ENCODE results near the gene PVALEF. TPM values are rescaled to one million over a fixed set of nuclear protein-coding genes. Genes with fewer than 3 reads are reported as not detected.

PVALEF gene
- total RNA-seq, 4 donors from 2014 or later: not detected

- Histone ChIP-seq H3K4me3 (no peak overlapping the region), H3K27ac (no peak overlapping the region), H3K4me1 (no peaks in the 10 kb centered on the region), H3K27me3 (no peaks in the 10 kb centered on the region), H3K9me3 (no peaks in the 10 kb centered on the region), H3K36me3 (peaks cover 12% of the 10 kb centered on the region)
- TF ChIP-seq POLR2A (IDR thresholded peaks at IDR 0.05) (no peak), POLR2AphosphoS5 (IDR thresholded peaks at IDR 0.05) (no peak), CTCF (IDR thresholded peaks at IDR 0.05) (no peak), EP300 (IDR thresholded peaks at IDR 0.05) (no peak)
- DNase-seq (ENCODE audit: low spot score in 2 of 2): no peak
- WGBS: 80% methylated on average over 9 of the region's 21 CpGs
These were observed 42.6 kb downstream of the PVALEF start for GRCh38 chr17:81207610-81208581.

- peaks cover 9% of the 10 kb centered on the region for H3K36me3 ChIP-seq
- TF ChIP-seq CTCF (IDR thresholded peaks at IDR 0.05) (no peak), EP300 (IDR thresholded peaks at IDR 0.05) (no peak), POLR2AphosphoS5 (IDR thresholded peaks at IDR 0.05) (no peak), POLR2A (IDR thresholded peaks at IDR 0.05) (no peak)
- no peaks in the 10 kb centered on the region for H3K4me1 ChIP-seq
- H3K27me3 ChIP-seq: no peaks in the 10 kb centered on the region
- no peak overlapping the region for H3K4me3 ChIP-seq
- no peak overlapping the region for H3K27ac ChIP-seq
- no peak for DNase-seq (ENCODE audit: low spot score in 2 of 2)
- no peaks in the 10 kb centered on the region for H3K9me3 ChIP-seq
- WGBS: 97% methylated on average over 8 of the region's 10 CpGs
These were observed 43.3 kb downstream of the PVALEF start for GRCh38 chr17:81208651-81209050.

DNA sequence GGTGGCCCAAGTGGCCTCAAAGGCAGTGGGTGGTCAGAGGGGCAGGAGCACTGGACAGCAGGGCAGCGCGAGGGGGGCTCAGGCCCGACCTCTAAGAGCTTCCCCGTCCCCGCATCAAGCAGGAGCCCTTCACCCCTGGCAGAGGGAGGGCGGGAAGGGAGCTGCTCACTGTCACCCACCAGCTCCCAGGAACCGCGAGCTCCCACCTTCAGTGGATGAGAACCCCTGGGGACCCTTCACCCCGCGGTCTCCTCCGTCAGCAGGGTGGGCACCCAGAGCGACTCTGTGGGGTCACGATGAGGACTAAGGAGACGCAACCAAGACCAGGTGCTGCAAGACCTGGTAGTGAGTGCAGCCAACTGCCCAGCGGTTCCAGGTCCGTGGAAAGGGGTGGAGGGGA, 43.8 kb downstream of the PVALEF start:
- no peaks in the 10 kb centered on the region for H3K4me1 ChIP-seq
- H3K4me3 ChIP-seq: no peak overlapping the region
- H3K27me3 ChIP-seq: no peaks in the 10 kb centered on the region
- no peak for DNase-seq (ENCODE audit: low spot score in 2 of 2)
- H3K27ac ChIP-seq: no peak overlapping the region
- 95% methylated on average over 15 of the region's 16 CpGs for WGBS
- H3K9me3 ChIP-seq: no peaks in the 10 kb centered on the region
- H3K36me3 ChIP-seq: peaks cover 9% of the 10 kb centered on the region
- TF ChIP-seq POLR2A (IDR thresholded peaks at IDR 0.05): no peak
- no peak for TF ChIP-seq CTCF (IDR thresholded peaks at IDR 0.05)
- no peak for TF ChIP-seq EP300 (IDR thresholded peaks at IDR 0.05)
- TF ChIP-seq POLR2AphosphoS5 (IDR thresholded peaks at IDR 0.05): no peak

DNA sequence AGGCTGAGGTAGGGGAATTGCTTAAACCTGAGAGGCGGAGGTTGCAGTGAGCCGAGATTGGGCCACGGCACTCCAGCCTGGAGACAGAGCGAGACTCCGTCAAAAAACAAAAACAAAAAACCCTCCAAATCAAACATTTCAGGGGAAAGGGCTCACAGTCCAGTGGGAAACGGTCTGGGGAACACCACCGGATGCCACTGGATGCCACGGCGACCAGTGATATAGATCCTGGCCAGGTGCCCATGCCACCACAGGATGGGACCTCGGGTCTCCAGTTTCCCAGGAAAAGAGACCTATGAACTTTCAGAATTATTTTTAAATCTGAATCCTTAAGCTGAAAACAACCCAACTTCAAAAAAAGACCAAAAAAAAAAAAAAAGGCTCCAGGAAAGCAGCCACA, 45.2 kb downstream of the PVALEF start:
- WGBS: 74% methylated on average over 10 of the region's 10 CpGs
- Histone ChIP-seq H3K4me1 (no peaks in the 10 kb centered on the region), H3K4me3 (no peak overlapping the region), H3K27ac (no peak overlapping the region), H3K36me3 (peaks cover 9% of the 10 kb centered on the region), H3K9me3 (no peaks in the 10 kb centered on the region), H3K27me3 (no peaks in the 10 kb centered on the region)
- DNase-seq (ENCODE audit: low spot score in 2 of 2): no peak
- TF ChIP-seq POLR2AphosphoS5 (IDR thresholded peaks at IDR 0.05) (no peak), CTCF (IDR thresholded peaks at IDR 0.05) (no peak), EP300 (IDR thresholded peaks at IDR 0.05) (no peak), POLR2A (IDR thresholded peaks at IDR 0.05) (no peak)

DNA sequence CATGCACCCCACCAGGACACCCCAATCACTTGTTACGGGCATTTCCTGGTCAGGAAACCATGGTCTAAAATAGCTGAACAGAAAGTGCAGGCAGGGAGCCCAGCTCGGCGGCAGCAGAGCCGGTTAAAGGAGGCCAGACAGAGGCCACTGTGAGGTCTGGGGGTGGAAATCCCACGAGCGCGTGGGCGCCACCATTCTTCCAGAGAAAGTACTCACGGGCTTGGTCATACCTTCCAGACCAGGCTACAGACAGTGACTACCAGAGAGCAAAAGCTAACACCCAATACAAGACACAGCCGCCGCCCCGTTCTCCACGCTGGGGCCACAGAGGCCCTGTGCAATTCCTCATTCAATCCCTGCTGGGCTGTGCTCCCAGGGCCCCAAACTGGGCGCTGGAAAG, 45.6 kb downstream of the PVALEF start:
- no peak for TF ChIP-seq POLR2AphosphoS5 (IDR thresholded peaks at IDR 0.05)
- TF ChIP-seq CTCF (IDR thresholded peaks at IDR 0.05): no peak
- TF ChIP-seq EP300 (IDR thresholded peaks at IDR 0.05): no peak
- TF ChIP-seq POLR2A (IDR thresholded peaks at IDR 0.05): no peak
- Histone ChIP-seq H3K4me1 (no peaks in the 10 kb centered on the region), H3K27me3 (no peaks in the 10 kb centered on the region), H3K4me3 (no peak overlapping the region), H3K27ac (no peak overlapping the region), H3K9me3 (no peaks in the 10 kb centered on the region), H3K36me3 (peaks cover 9% of the 10 kb centered on the region)
- DNase-seq (ENCODE audit: low spot score in 2 of 2): no peak
- 75% methylated on average over 14 of the region's 14 CpGs for WGBS
